SK-N-SH (cell line): ENCODE results near the gene BCL2L13. TPM values are rescaled to one million over a fixed set of nuclear protein-coding genes. Genes with fewer than 3 reads are reported as not detected.

Source experiments
- CTCF ChIA-PET: fragments of 300-600, 350-600 bp; formaldehyde crosslinking; extraction: SDS; loops from one replicate; lab custom pipeline; 2021; lab: Yijun Ruan, JAX
- POLR2A ChIA-PET: fragments of 350-600 bp; sonication (Branson Sonifier 250); formaldehyde crosslinking; extraction: SDS; loops from one replicate; lab custom pipeline; 2020; ENCODE audit warnings: antibody characterized with exemption, inconsistent platforms; lab: Yijun Ruan, JAX
- DNase-seq: peaks from one replicate; pipeline ENCODE4 v3.0.0; 2012
- H2AFZ ChIP-seq: fragments of 200-600 bp; sonication (generic); 2 replicates; pipeline ENCODE4 v1.8.1; 2016; ENCODE audit warnings: antibody characterized with exemption, mild to moderate bottlenecking, low read depth
- H3F3A ChIP-seq: fragments of 200-600 bp; sonication (generic); replicated peaks from 2 replicates; pipeline ENCODE3; 2016; ENCODE audit warnings: antibody characterized with exemption, mild to moderate bottlenecking; ENCODE audit not compliant: insufficient read depth
- H3K27ac ChIP-seq, 2 experiments: fragments of 200-500 bp in 1 of 2; fragments of 200-600 bp in 1 of 2; sonication (Bioruptor generic) in 1 of 2; sonication (generic), shearing (Covaris generic) in 1 of 2; 2 replicates each; pipeline versions ENCODE4 v1.5.1 to v1.6.1; 2014 to 2016; ENCODE audit warnings: low read depth in 2 of 2, inconsistent platforms in 1 of 2, low read length in 1 of 2, mild to moderate bottlenecking in 1 of 2, mixed read lengths in 1 of 2
- H3K27me3 ChIP-seq: fragments of 200-600 bp; sonication (generic), shearing (Covaris generic); 2 replicates; pipeline ENCODE4 v1.6.1; 2016; ENCODE audit warnings: mixed run types; ENCODE audit not compliant: insufficient read depth
- H3K36me3 ChIP-seq, 2 experiments: fragments of 200-500 bp in 1 of 2; fragments of 200-600 bp in 1 of 2; sonication (Bioruptor generic) in 1 of 2; sonication (generic) in 1 of 2; replicated peaks in 1 of 2; 2 replicates each; pipeline versions ENCODE3 to v1.5.1; 2014 to 2016; ENCODE audit warnings: low read length in 1 of 2, mild to moderate bottlenecking in 1 of 2; ENCODE audit not compliant: insufficient read depth in 2 of 2, control insufficient read depth in 1 of 2
- H3K4me1 ChIP-seq, 2 experiments: fragments of 200-500 bp in 1 of 2; fragments of 200-600 bp in 1 of 2; sonication (Bioruptor generic) in 1 of 2; sonication (generic), shearing (Covaris generic) in 1 of 2; 2 replicates each; pipeline versions ENCODE4 v1.5.1 to v1.6.1; 2014 to 2016; ENCODE audit warnings: low read depth in 1 of 2, low read length in 1 of 2, mixed run types in 1 of 2; ENCODE audit not compliant: insufficient read depth in 2 of 2, control insufficient read depth in 1 of 2
- H3K4me2 ChIP-seq: fragments of 200-600 bp; sonication (generic), shearing (Covaris generic); 2 replicates; pipeline ENCODE4 v1.6.1; 2017; ENCODE audit warnings: mixed run types
- H3K4me3 ChIP-seq, 2 experiments: fragments of 200-500 bp in 1 of 2; fragments of 200-600 bp in 1 of 2; sonication (Bioruptor generic) in 1 of 2; sonication (generic), shearing (Covaris generic) in 1 of 2; 2 replicates each; pipeline versions ENCODE4 v1.5.1 to v1.8.1; 2014 to 2016; ENCODE audit warnings: low read depth in 2 of 2, inconsistent platforms in 1 of 2, low read length in 1 of 2, mild to moderate bottlenecking in 1 of 2, mixed read lengths in 1 of 2, moderate library complexity in 1 of 2
- H3K79me2 ChIP-seq: fragments of 200-600 bp; sonication (generic); 2 replicates; pipeline ENCODE4 v1.8.1; 2017; ENCODE audit warnings: mild to moderate bottlenecking; ENCODE audit not compliant: insufficient read depth
- H3K9ac ChIP-seq: fragments of 200-600 bp; sonication (generic); 2 replicates; pipeline ENCODE4 v1.6.1; 2017; ENCODE audit warnings: mixed run types
- H3K9me2 ChIP-seq: fragments of 200-600 bp; sonication (generic); 2 replicates; pipeline ENCODE4 v1.6.1; 2017; ENCODE audit warnings: mixed run types
- H3K9me3 ChIP-seq: fragments of 200-600 bp; sonication (generic); 2 replicates; pipeline ENCODE4 v1.6.1; 2017; ENCODE audit warnings: mixed run types, mild to moderate bottlenecking, moderate library complexity
- H4K20me1 ChIP-seq: fragments of 200-600 bp; sonication (generic); 2 replicates; pipeline ENCODE4 v1.6.1; 2017; ENCODE audit warnings: mild to moderate bottlenecking, mixed run types; ENCODE audit not compliant: insufficient read depth
- CHD2 ChIP-seq: fragments of 150-350 bp; IDR thresholded peaks from 2 replicates; pipeline ENCODE4 v1.6.1; 2018; ENCODE audit warnings: low read length; ENCODE audit not compliant: partially characterized antibody
- EP300 ChIP-seq, 2 experiments: IDR thresholded peaks; 2 replicates each; pipeline versions ENCODE4 v1.4.0 to v1.6.1; 2012; ENCODE audit warnings: borderline replicate concordance in 1 of 2, low read depth in 1 of 2, low read length in 1 of 2
- FOSL2 ChIP-seq: IDR thresholded peaks from 2 replicates; pipeline ENCODE4 v1.4.0; 2012; ENCODE audit warnings: low read depth, mild to moderate bottlenecking, moderate library complexity, borderline replicate concordance
- FOXJ3 ChIP-seq: sonication (generic); formaldehyde crosslinking; IDR thresholded peaks from 2 replicates; pipeline ENCODE4 v1.5.1; 2020; ENCODE audit warnings: mild to moderate bottlenecking, missing genetic modification reagents
- FOXM1 ChIP-seq: IDR thresholded peaks from 2 replicates; pipeline ENCODE4 v1.4.0; 2012; ENCODE audit warnings: low read depth, mild to moderate bottlenecking
- GATA2 ChIP-seq: sonication (generic); formaldehyde crosslinking; IDR thresholded peaks from 2 replicates; pipeline ENCODE4 v1.5.0; 2020; ENCODE audit warnings: mild to moderate bottlenecking, missing genetic modification reagents
- NFIC ChIP-seq: IDR thresholded peaks from 2 replicates; pipeline ENCODE4 v1.4.0; 2012; ENCODE audit warnings: borderline replicate concordance
- NRF1 ChIP-seq: IDR thresholded peaks from 2 replicates; pipeline ENCODE4 v1.6.1; 2012; ENCODE audit warnings: low read depth, mild to moderate bottlenecking, low read length
- TAF1 ChIP-seq: IDR thresholded peaks from 2 replicates; pipeline ENCODE4 v1.6.1; 2012; ENCODE audit warnings: low read depth, mild to moderate bottlenecking, low read length, moderate library complexity, borderline replicate concordance
- TCF12 ChIP-seq: IDR thresholded peaks from 2 replicates; pipeline ENCODE4 v1.4.0; 2012
- TEAD4 ChIP-seq: IDR thresholded peaks from 2 replicates; pipeline ENCODE4 v1.4.0; 2012; ENCODE audit warnings: mild to moderate bottlenecking, borderline replicate concordance; ENCODE audit not compliant: insufficient read depth
- WGBS: methylation state at CpG from one replicate; pipeline ENCODE4 v1.1.6; 2017; ENCODE audit warnings: low lambda C conversion rate; 5-methylcytosine and 5-hydroxymethylcytosine counted together
- polyA plus RNA-seq, 3 experiments: library from polyadenylated mRNA; depleted of rRNA; stranded (reverse); fragments of >200 nt; gene quantifications; 2 replicates each; pipeline ENCODE4 v1.2.3, GENCODE V29; 2012
- TF ChIP-seq, protein P1 (sequence below): fragments of 150-350 bp; IDR thresholded peaks from 2 replicates; pipeline ENCODE4 v1.6.1; 2017; ENCODE audit warnings: antibody characterized with exemption, low read length, low read depth, borderline replicate concordance
- TF ChIP-seq, protein P2 (sequence below): IDR thresholded peaks from 2 replicates; pipeline ENCODE4 v1.4.0; 2012; ENCODE audit warnings: low read depth, borderline replicate concordance

The BCL2L13 gene
- polyA plus RNA-seq, 1 of the 3 experiments (the other 2 are of a cell fraction): 37.1 TPM

DNA sequence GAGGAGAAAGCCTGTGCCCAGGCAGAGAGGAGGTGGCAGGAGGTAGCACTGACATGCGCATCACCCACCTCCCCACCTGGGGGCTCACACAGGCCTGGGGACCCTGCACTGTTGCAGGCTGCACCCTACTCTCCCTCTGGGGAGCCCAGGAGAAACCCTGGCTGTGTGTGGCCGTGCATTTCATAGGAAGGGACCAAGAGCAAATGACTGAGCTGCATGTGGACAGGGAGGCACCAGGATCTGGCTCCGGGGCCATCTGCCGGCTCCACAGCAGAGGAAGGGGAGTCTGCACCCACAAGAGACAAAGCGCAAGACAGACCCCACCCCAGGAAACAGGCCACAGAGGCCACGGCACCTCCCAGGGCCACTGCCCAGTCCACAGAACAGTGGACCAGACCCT is 113.0 kb downstream of the BCL2L13 start:
- H3K9me2 ChIP-seq: no peaks in the 10 kb centered on the region
- H3K9ac ChIP-seq: no peak overlapping the region
- WGBS: 92% methylated on average over 4 of the region's 6 CpGs
- CTCF ChIA-PET: interaction anchor here (0.7 to 2.9 kb wide), 3 partner anchors 9 to 30 kb away, joined by 3 to 24 read pairs (median 3); no protein-coding TSS in a partner anchor
- no peaks in the 10 kb centered on the region for H3K36me3 ChIP-seq
- H3K4me1 ChIP-seq: no peaks in the 10 kb centered on the region
- H3F3A ChIP-seq: no peaks in the 10 kb centered on the region
- POLR2A ChIA-PET: no interaction called here
- no peaks in the 10 kb centered on the region for H3K27me3 ChIP-seq
- H3K27ac ChIP-seq: no peak overlapping the region
- no peak for DNase-seq
- no peak overlapping the region for H3K4me3 ChIP-seq
- TF ChIP-seq FOSL2 (no peak), NFIC (no peak), CHD2 (no peak), GATA2 (CRISPR knock-in tag) (no peak), FOXJ3 (CRISPR knock-in tag) (no peak)
- TF ChIP-seq, protein P1, sequence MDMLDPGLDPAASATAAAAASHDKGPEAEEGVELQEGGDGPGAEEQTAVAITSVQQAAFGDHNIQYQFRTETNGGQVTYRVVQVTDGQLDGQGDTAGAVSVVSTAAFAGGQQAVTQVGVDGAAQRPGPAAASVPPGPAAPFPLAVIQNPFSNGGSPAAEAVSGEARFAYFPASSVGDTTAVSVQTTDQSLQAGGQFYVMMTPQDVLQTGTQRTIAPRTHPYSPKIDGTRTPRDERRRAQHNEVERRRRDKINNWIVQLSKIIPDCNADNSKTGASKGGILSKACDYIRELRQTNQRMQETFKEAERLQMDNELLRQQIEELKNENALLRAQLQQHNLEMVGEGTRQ: no peak
- no peak overlapping the region for H3K4me2 ChIP-seq
- H2AFZ ChIP-seq: no peak overlapping the region
- no peaks in the 10 kb centered on the region for H4K20me1 ChIP-seq
- peaks cover 9% of the 10 kb centered on the region for H3K79me2 ChIP-seq
- H3K9me3 ChIP-seq: no peaks in the 10 kb centered on the region

DNA sequence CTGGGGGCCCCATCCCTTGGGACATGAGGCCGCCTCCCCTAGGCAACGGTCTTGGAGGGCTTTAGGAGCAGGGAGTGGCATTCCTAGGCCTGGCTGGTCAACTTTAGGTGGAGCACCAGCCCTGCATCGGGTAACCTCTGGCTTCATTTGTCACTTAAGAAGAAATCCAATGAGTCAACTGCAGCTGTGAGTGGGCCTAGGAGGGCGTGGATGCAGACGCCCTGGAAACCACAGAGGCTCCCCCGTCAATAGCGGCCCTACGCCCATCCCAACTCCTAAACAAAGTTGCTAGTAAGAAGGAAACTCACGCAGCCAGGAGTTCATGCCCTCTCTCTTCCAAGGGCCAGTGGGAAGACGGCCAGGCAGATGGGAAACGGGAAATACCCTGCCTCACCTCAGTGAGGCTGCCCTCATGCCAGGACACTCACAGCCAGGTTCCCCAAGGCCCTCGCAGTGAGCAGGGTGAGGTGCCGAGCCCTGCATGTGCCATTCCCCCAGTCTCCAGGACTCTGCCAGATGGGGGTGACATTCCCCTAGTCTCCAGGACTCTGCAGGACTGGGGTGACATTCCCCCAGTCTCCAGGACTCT is 114.9 kb downstream of the BCL2L13 start:
- TF ChIP-seq GATA2 (CRISPR knock-in tag) (no peak), NFIC (no peak), TCF12 (no peak), CHD2 (no peak), TAF1 (no peak), EP300 (IDR thresholded peaks at IDR 0.05; ENCODE audit: borderline replicate concordance in 1 of 2, low read depth in 1 of 2, low read length in 1 of 2) (no peak), FOXM1 (no peak), NRF1 (no peak), TEAD4 (no peak)
- TF ChIP-seq, protein P2, sequence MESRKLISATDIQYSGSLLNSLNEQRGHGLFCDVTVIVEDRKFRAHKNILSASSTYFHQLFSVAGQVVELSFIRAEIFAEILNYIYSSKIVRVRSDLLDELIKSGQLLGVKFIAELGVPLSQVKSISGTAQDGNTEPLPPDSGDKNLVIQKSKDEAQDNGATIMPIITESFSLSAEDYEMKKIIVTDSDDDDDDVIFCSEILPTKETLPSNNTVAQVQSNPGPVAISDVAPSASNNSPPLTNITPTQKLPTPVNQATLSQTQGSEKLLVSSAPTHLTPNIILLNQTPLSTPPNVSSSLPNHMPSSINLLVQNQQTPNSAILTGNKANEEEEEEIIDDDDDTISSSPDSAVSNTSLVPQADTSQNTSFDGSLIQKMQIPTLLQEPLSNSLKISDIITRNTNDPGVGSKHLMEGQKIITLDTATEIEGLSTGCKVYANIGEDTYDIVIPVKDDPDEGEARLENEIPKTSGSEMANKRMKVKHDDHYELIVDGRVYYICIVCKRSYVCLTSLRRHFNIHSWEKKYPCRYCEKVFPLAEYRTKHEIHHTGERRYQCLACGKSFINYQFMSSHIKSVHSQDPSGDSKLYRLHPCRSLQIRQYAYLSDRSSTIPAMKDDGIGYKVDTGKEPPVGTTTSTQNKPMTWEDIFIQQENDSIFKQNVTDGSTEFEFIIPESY: no peak
- Histone ChIP-seq H3F3A (no peaks in the 10 kb centered on the region), H3K27ac (no peak overlapping the region), H3K4me2 (no peak overlapping the region), H3K9me2 (no peaks in the 10 kb centered on the region), H3K36me3 (no peaks in the 10 kb centered on the region), H3K27me3 (no peaks in the 10 kb centered on the region), H3K79me2 (peaks cover 24% of the 10 kb centered on the region), H3K9ac (no peak overlapping the region), H2AFZ (no peak overlapping the region), H3K9me3 (no peaks in the 10 kb centered on the region), H3K4me1 (no peaks in the 10 kb centered on the region), H4K20me1 (no peaks in the 10 kb centered on the region), H3K4me3 (no peak overlapping the region)
- ChIA-PET POLR2A (no interaction called here), CTCF (interaction anchor here (0.9 to 1.3 kb wide), 3 partner anchors 11 to 131 kb away, joined by 3 to 4 read pairs (median 3); no protein-coding TSS in a partner anchor)
- 95% methylated on average over 7 of the region's 13 CpGs for WGBS
- no peak for DNase-seq
